ENCODE results near the gene SYVN1. TPM values are rescaled to one million over a fixed set of nuclear protein-coding genes. Genes with fewer than 3 reads are reported as not detected.
"Not testable (repeated sequence)": the region's sequence is repeated elsewhere in the genome, so short reads cannot be mapped to it uniquely, and the experiment has no call there.

Gene SYVN1
- total RNA-seq, 1 donor from 2014 or later, result 19.7 TPM

DNA sequence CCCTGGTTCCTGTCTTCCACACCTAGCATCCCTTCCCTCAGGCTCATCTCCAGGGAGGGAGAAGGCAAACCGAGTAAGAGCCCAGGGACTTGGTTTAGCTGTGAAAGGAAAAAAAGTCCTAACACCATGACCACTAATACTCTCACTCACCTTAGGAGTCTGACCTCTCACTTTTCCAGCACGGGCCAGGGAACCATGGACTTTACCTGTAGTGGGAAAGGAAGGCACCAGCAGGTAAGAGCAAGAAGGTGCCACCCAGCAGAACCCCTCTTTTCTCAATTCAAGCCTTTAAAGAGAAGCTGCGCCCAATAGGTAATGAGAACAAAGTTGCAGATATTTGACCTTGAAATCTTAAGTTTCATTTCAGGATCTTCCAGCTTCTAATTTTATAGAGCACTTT, 13.5 kb downstream of the SYVN1 start:
- TF ChIP-seq, protein P1, sequence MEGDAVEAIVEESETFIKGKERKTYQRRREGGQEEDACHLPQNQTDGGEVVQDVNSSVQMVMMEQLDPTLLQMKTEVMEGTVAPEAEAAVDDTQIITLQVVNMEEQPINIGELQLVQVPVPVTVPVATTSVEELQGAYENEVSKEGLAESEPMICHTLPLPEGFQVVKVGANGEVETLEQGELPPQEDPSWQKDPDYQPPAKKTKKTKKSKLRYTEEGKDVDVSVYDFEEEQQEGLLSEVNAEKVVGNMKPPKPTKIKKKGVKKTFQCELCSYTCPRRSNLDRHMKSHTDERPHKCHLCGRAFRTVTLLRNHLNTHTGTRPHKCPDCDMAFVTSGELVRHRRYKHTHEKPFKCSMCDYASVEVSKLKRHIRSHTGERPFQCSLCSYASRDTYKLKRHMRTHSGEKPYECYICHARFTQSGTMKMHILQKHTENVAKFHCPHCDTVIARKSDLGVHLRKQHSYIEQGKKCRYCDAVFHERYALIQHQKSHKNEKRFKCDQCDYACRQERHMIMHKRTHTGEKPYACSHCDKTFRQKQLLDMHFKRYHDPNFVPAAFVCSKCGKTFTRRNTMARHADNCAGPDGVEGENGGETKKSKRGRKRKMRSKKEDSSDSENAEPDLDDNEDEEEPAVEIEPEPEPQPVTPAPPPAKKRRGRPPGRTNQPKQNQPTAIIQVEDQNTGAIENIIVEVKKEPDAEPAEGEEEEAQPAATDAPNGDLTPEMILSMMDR (IDR thresholded peaks at IDR 0.05; ENCODE audit: insufficient read depth, low read length, severe bottlenecking), result no peak
- FAIRE-seq, result no peak
- peak overlapping the region; percentile 79 for H3K4me3 ChIP-seq (ENCODE audit: low read depth, low read length)
- peaks cover 36% of the 10 kb centered on the region for H3K36me3 ChIP-seq (ENCODE audit: control insufficient read depth, insufficient read depth, low read length)
- no peak for DNase-seq (ENCODE audit: low read depth)
- no peaks in the 10 kb centered on the region for H3K27me3 ChIP-seq (ENCODE audit: control insufficient read depth, insufficient read depth, low read length)

DNA sequence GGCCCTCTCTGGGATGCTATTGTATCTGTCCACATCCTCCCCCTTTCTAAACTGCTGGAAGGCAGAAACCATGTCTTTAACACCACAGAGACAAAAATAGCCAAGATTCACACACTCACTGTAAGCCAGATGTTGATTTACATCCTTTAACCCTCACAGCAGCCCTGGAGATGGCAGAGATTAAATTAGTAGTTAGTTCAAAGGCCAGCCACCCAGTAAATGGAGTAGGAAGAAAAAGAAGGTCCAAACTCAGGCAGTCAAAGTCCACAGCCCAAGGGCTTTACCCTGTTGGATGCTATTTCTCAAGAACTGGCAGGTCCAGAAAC, 14.7 kb downstream of the SYVN1 start:
- Histone ChIP-seq H3K4me3 (ENCODE audit: low read depth, low read length) (no peak overlapping the region), H3K36me3 (ENCODE audit: control insufficient read depth, insufficient read depth, low read length) (peaks cover 29% of the 10 kb centered on the region), H3K27me3 (ENCODE audit: control insufficient read depth, insufficient read depth, low read length) (no peaks in the 10 kb centered on the region)
- DNase-seq (ENCODE audit: low read depth), result no peak
- no peak for FAIRE-seq
- TF ChIP-seq, protein P1 (IDR thresholded peaks at IDR 0.05; ENCODE audit: insufficient read depth, low read length, severe bottlenecking), result no peak

DNA sequence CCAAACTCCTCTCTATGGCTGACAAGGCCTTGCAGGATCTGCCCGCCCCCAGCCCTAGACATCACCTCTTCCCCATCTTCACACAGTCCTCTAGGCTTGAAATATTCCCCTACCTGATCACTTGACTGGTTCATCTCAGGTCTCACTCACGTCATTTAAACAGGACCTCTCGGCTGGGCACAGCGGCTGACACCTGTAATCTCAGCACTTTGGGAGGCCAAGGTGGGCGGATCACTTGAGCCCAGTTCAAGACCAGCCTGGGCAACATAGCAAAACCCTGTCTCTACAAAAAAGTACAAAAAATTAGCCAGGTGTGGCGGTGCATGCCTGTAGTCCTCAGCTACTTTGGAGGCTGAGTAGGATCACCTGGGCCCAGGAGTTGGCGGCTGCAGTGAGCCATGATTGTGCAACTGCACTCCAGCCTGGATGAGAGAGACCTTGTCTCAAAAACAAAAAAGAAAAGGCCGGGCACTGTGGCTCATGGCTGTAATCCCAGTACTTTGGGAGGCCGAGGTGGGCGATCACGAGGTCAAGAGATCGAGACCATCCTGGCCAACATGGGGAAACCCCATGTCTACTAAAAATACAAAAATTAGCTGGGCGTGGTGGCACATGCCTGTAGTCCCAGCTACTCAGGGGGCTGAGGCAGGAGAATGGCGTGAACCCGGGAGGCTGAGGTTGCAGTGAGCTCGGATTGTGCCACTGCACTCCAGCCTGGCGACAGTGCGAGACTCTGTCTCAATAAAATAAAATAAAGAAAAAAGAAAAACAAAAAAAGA, 15.2 kb downstream of the SYVN1 start:
- H3K27me3 ChIP-seq (ENCODE audit: control insufficient read depth, insufficient read depth, low read length); DNase-seq (ENCODE audit: low read depth); FAIRE-seq; H3K4me3 ChIP-seq (ENCODE audit: low read depth, low read length): not testable (repeated sequence)
- peaks cover 26% of the 10 kb centered on the region for H3K36me3 ChIP-seq (ENCODE audit: control insufficient read depth, insufficient read depth, low read length)

DNA sequence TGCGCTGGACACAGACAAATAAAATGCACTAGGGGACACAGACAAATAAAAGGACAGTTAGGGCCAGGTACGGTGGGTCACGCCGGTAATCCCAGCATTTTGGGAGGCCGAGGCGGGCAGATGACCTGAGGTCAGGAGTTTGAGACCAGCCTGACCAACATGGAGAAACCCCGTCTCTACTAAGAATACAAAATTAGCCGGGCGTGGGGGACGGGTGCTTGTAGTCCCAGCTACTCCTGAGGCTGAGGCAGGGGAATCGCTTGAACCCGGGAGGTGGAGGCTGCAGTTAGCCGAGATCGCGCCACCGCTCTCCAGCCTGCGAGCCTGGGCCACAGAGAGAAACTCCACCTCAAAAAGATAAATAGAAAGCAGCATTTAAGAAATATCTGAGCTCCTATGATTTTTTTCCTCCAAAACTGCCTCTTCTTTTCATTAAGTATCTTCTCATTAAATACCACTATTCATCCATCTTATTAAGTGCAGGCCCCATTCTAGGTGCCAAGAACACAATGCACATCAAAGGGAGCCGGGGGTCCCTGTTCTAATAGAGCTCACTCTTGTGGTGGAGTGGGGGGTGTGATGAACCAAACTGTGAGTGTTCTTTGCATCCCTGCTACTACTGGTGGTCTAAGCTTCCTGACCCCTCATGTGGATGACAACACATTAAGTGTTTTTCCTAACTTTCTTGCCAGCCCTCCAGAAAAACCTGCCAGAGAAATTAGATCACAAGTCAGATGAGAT, 16.1 kb downstream of the SYVN1 start:
- no peak for FAIRE-seq
- TF ChIP-seq, protein P1 (IDR thresholded peaks at IDR 0.05; ENCODE audit: insufficient read depth, low read length, severe bottlenecking), result no peak
- H3K4me3 ChIP-seq (ENCODE audit: low read depth, low read length), result no peak overlapping the region
- DNase-seq (ENCODE audit: low read depth), result no peak
- H3K27me3 ChIP-seq (ENCODE audit: control insufficient read depth, insufficient read depth, low read length), result no peaks in the 10 kb centered on the region
- H3K36me3 ChIP-seq (ENCODE audit: control insufficient read depth, insufficient read depth, low read length), result peaks cover 26% of the 10 kb centered on the region

DNA sequence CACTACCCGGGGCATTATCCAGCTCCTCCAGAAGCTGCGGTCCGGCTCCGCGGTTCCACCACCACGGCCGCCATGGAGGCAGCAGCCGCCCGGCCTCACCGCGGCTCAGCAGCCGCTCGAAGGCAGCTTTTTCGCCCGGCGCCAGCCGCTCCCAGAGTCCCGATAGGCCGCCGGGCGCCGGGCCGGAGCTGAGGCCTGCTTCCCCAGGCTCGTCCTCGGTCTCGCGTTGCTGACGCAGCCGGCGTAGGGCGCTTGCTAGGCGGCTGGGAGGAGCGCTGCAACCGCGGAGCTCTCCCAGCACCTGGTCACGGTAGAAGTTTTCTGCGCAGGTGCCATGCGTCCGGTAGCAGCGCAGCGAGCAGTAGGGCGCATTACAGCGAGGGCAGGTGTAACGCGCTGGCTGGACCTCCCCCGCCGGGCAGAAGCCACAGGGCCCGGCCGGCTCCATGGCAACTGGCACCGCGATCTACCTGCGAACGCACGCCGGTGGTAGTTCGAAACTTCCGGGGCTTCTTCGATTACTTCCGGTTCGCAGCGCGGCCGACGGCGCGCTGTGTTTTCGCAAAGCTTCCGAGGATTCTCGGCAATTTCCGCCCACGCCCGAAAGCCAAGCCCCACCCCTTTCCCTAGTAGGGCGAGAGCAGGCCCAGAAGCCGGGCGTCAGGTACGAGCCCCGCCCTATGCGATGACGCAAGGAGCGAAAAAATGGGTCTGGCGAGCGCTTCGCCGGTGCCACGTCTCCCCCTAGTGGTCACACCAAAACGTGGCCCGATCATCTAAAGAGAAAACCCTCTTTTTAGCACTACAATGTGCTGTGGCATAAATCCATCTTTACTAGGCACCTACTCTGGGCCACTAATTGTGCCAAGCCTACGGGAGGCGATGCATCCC, 16.9 kb downstream of the SYVN1 start, which contains the start of gene ZNHIT2:
Gene ZNHIT2, minus strand, starts transcription at position 496 of the 891 bp plus-strand sequence. Its CDS starts 48 bp downstream, at position 448.
- Histone ChIP-seq H3K36me3 (ENCODE audit: control insufficient read depth, insufficient read depth, low read length) (peaks cover 26% of the 10 kb centered on the region), H3K27me3 (ENCODE audit: control insufficient read depth, insufficient read depth, low read length) (no peaks in the 10 kb centered on the region), H3K4me3 (ENCODE audit: low read depth, low read length) (peak within 1 kb of the TSS; percentile 84)
- FAIRE-seq (peak; percentile 7), DNase-seq (ENCODE audit: low read depth) (peak; percentile 97)
- TF ChIP-seq, protein P1 (IDR thresholded peaks at IDR 0.05; ENCODE audit: insufficient read depth, low read length, severe bottlenecking), result peak; percentile 92
